NAMALWA (cell line): ENCODE data around the gene NUMB.
A peak's percentile ranks its signal among the peaks of the same experiment; 100 is the strongest.
"Not testable (repeated sequence)": the region's sequence is repeated elsewhere in the genome, so short reads cannot be mapped to it uniquely, and the experiment has no call there.

Source experiments
- DNase-seq: peaks from one replicate; pipeline ENCODE4 v3.0.0-alpha.2; 2015; ENCODE audit warnings: low spot score

Gene NUMB

DNA sequence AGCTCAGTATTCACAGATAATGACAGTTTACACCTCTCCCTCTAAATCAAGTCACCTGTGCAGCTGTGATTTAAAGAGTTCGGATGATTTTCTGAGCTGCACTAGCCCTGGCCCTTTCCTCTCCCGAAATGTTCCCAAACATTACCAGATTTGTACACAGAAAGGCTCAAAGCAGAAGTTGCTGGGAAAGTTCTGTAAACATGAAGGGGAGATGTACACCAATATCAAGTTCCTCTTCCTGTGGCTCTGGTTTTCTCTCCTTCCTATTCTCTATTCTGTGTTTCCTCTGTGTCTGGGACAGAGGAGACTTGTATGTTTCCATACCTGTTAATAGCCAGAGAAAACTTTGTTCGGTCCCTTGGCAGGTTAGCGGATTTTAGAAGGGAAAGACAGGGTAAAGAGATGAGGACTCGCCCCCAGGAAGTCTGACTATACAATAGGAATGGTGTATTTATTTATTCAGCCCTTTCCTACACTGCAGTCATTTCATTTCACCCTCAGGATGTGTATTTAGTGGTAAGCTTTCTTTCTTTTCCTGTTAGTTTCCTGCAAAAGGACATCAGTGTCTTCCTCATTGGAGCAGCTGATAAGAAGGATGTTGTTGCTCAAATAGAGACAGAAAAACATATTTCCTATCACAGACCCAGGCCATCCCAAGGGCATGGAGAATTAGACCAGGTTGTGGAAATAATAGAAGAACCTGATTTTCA is 7.6 kb upstream of the NUMB start:
- DNase-seq, result peak; percentile 17

DNA sequence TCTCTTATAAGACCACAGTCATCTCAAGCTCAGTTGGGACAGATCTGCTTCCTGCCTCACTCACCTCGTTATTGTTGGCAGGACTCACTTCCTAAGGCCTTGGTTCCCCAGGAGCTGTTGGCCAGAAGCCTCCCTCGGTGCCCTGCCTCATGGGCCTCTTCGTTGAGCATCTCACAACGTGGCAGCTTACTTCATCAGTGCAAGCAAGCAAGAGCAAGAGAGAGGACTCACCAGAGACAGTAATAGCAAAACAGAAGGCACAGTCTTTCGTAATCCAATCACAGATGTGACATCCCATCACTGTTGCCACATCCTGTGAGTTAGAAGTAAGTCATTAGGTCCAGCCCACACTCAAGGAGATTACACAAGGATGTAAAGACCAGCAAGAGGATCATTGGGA is 5.1 kb upstream of the NUMB start:
- no peak for DNase-seq

DNA sequence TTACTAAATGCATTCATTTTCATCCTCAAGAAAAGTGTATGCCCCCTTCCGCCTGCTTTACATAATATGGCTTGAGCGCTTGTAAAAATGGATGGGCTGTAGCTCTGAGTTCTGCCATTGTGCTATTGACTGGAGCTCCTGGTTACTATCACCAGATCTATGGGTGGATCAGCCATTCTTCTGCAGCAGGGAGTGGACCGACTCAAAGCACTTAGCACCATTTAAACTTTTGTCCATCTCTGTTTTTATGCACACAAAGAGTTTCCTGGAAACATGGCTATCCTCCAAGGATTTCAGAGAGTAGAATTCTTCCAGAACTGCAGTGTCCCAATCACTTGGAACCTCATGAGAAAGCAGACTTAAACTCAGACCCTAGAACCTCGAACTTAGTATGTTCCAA is 4.5 kb upstream of the NUMB start:
- no peak for DNase-seq

DNA sequence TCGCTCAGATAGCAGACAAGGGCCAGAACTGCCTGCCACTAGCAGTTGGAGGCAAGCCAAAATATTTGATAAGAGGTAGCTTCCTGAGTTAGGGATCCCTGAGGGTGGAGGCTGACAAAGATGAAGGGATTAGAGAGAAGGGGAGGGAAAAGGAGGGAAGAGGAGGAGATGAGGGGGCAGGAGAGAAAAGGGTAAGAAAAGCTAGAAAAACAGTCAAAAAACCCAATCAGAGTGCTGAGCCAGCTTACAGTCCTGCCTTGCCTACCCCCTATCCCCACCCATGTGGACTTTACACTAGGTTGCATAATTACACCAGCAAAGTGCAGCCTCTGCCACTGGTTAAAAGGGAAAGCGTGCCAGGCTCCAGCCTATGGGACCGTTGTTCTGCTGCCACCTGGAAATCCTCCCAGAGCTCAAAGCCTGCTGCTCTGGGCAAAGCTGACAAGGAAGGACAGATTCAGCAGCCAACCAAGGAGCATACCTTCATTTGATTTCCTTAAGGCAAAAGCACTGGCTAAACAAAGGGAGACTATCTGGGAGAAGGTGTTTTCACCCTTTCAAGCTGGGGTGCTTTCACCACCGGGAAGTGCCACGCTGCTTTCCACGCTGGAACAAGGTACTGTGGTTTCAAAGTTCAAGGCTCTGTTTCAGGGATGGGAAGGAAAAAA is 3.8 kb upstream of the NUMB start:
- no peak for DNase-seq

DNA sequence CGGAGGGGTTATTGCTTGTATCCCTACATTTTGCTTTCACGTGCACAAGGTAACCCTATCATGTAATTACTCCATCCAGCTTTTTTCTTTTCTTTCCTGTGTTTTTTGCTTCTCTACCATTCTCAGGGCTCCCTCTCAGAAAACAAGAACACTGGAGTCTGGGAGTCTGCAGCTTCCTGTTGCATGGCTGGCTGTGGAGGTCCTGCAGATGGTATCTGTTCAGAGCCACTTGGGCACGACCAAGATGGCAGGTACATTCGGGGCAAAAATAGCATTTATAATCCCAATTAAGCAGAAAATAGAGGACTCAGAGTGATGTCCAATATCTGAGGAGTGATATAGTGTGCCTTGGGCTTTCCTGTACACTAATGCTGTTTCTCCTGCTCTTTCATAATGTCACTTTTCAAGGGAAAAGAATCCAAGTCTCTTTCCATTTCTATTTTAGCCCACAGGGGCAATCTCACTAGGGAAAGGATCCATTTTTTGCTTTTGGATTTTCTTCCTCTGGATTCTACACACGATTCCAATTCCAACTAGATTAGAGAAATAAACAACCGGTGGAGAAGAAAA is 3.2 kb upstream of the NUMB start:
- no peak for DNase-seq

DNA sequence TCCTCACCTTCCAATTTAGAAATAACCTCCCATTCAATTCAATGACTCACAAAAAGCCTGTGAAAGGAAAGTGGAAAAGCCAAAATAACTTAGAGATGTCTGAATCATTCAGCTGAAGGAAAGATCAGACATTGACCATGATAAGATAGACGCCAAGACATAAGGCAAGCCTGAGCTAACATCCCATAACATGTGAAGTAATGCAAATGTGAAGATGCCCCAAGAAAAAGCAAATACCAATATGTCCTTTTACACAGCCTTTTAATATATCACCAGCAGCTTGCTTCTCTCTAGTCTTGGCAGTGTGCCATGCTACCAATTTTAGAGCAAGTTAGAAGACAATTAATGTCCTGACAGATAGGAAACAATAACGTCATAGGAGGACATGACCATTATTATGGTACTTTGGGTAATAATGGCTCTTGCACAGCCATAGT is 2.4 kb upstream of the NUMB start:
- DNase-seq, result peak; percentile 23

DNA sequence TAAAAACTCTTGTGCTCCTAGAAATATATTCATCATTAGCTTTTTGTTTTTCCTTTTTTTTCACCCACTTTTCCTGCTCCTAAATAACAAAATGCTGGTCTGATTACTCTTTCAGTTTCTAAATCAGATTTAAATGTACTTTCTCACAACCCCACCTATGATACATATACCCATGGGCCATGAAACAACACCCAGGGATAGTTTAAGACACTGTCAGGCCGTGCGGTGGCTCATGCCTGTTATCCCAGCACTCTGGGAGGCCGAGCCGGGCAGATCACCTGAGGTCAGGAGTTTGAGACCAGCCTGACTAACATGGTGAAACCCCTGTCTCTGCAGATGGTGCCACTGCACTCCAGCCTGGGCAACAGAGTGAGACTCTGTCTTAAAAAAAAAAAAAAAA is 1.6 kb upstream of the NUMB start:
- no peak for DNase-seq

DNA sequence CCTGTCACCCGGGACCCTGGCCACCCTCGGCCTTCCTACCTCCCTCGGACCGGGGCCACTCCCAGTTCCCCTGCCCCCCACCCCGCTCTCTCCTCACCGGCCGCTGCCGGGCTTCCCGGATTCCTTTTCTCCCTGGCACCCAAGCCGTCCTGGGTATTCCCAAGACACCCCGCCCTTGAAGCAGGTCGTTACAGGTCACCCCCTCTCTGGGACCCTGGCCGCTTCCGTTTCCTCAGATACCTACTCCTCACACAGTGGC is 493 bp downstream of the NUMB start:
- DNase-seq, result no peak

DNA sequence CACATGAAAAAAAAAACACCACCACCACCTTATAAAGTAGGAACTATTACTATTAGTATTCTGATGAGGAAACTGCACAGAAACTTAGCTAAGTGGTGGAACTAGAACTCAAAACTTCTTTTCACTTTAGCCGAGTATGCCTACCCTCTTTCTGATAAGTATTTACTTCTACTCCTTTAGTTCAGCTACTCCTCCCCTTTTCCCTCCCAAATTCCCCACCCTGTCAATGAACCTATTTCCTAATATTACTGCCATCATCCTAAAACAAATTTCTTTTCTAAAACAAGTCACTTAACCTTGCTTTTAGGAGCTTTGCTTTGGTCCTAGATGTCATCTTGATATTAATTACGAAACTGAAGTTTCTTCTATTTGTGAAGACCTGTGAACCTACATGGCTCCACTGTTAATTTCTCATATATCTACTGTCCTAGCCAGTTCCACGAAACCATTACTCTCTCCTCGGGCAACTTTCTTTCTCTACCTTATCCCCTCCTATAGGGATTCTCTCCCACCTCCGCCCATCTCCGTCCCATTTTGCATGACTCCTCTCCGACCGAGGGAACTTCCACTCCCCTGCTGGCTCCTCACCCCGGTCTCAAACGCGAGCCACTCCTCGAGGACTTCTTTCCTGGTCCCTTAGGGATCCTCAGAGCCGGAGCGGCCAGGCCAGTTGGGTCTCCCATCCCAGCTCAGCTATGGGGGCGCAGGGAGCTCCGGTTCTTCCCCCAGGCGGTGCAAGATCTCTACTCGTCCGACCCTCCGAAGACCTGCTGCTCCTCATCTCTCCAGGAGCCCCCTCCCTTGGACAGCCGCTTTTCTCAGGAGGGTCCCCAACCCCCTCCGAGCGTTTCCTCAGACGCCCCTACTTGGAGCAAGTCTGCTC is 1.1 kb downstream of the NUMB start:
- DNase-seq, result peak; percentile 30

DNA sequence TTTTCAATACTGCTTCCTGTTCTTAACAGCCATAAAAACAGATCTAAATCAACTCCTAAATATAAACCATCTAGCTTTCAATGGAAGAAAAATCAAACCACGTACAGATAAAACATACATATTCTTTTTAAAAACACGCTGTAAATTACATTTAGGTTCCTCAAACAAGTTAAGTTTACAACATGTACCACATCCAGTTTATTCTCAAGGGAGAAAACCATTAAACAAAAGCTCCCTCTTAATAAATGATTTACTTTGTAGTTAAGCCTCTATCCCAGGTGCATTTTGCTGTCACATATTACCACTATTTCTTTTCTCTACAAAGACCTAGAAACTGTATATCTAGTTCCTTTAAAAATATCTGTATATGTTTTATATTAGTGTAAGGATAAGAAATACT is 3.1 kb downstream of the NUMB start:
- DNase-seq, result peak; percentile 16

DNA sequence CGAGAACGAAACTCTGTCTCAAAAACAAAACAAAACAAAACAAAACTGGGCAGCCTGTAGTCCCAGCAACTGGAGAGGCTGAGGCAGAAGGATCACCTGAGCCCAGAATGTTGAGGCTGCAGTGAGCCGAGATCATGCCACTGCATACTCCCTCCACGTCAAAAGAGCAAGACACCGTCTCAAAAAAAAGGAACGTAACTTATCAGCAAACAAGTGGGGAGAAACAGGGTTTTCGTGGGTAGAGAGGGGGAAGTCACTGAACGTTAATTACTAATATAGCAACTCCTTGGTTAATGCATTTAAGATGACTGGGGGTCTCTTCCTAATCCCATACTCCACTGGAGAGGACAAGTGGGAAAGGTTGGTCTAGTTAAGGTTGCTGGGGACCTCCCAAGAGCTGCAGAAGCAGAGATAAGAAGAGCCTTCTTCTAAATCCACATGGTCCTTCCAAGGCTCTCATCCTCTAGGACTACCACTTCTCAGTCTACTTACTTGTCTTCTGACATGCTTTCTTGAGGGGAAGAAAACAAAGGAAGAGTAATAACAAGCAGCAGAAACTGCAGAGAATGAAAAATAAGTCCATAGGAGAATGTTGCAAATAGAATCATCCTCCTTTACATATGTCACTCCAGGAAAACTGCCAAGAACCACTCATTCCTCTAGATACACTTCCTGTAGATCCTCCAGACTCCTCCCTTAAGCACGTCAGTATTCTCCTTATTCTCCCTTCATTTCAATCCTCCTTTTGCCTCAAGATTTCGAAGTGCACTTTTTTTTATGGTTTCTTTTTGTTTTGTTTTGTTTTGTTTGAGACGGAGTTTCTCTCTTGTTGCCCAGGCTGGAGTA is 5.8 kb downstream of the NUMB start:
- no peak for DNase-seq

DNA sequence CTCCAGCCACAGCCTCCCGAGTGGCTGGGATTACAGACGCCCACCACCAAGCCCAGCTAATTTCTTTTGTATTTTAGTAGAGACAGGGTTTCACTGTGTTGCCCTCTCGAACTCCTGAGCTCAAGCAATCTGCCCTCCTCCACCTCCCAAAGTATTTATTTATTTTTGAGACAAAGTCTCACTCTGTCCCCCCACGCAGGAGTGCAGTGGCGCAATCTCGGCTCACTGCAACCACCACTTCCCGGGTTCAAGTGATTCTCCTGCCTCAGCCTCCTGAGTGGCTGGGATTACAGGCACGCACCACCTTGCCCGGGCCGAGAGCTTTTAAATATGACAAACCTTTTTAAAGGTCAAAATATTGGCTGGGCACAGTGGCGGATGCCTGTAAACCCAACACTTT is 14.6 kb downstream of the NUMB start:
- DNase-seq, result no peak

DNA sequence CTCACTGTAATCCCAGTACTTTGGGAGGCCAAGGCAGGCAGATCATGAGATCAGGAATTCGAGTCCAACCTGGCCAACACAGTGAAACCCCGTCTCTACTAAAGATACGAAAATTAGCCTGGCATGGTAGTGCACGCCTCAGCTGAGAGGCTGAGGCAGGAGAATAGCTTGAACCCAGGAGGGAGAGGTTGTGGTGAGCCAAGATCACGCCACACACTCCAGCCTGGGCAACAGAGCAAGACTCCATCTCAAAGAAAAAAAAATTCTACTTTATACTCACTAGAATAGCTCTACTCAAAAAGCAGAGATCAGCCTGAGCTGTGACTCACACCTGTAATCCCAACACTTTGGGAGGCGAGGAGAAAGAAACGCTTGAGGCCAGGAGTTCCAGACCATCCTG is 17.1 kb downstream of the NUMB start:
- DNase-seq, result no peak

DNA sequence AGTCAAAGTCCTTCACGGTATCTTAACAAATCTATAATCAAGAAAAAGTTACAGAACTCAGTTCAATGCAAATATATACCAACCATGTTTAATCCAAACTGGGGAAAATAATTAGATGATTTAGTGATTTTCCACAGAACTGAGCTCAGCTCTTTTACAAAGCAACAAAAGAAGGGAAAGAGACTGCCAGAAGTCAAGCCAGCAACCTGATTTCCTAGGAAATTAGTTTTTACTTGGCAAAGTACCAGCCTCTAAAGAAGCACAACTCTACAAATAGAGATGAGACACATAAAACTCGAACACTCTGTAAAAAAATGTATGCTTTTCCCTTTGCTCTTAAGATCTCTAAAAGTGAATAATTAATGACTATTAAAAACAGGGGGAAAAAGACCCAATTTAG is 19.4 kb downstream of the NUMB start:
- no peak for DNase-seq

DNA sequence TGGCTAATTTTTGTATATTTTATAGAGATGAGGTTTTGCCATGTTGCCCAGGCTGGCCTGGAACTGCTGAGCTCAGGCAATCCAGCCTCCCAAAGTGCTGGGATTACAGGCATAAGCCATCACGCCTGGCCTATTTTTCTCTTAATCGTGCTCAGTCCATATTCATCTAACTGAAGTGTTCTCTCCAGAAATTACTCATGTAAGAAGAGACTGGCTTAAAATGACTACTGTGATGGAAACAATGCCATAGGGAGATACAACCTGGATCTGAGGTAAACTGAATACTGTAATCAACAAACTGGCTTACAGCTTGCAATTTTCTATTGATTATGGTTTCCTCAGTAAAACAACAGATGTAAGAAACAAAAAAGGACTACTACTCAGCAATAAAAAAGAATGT is 21.1 kb downstream of the NUMB start:
- no peak for DNase-seq

DNA sequence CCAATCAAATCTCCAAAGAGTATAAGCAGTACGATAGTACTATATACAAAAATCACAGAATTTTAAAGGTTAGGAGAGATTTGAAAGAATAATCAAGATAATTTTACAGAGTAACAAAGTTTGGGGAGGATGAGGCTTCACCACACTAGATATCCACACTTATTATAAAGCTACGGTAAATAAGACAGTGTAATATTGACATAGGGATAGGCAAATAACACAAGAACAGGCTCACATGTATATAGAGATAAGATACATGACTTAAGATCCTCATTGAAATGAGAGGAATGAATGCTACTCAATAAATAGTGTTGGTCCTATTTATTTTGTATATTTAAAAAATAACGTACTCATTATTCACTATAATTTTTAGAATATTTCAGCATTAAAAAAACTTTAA is 26.2 kb downstream of the NUMB start:
- DNase-seq, result no peak

DNA sequence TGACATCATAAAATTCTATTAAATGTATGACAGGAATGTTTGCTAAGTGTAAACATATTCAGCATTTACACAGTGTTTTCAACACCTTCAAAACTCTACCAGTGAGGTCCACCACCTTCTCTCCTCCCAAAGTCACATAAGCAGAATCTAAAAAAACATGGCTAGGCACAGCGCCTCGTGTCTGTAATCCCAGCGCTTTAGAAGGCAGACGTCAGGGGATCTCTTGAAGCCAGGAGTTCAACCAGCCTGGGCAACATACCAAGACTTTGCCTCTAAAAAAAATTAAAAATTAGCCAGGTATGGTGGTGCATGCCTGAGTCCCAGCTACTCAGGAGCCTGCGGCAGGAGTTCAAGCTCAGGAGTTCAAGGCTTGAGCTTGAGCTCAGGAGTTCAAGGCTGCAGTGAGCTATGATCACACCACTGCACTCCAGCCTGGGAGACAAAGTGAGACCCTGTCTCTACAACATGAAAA is 30.0 kb downstream of the NUMB start:
- no peak for DNase-seq

DNA sequence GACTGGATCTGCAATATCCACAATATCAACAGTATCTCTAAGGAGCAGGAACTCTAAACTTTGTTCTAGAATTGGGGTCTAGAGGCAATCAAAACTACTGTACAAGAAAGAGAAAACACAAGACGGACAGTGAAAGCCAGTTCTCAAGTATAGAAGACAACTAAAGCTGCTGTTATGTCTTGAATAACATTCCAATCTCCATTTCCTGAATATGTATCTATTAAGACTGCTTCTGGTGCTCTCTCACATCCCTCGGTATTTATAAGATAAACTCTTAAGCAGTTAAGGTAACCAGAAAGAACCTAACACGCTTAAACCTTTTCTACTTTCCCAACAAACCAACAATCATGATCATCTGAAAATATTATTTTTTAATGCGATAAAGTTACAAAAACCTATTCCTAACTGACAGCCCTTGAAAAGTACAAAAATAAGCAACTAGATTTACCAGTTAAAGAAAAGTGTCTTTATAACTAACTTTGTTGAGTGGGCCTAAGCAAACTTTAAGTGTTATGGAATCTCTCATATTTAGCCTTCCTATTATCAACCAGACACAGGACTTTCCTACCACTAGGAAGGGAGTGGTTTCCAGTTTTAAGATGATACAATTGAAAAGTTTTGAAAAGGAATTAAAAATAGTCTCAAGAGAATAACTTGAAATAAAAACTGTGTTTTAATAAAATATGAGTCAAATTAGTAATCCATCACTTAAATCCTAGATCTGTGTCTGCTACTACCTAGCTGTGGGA is 30.7 kb downstream of the NUMB start:
- no peak for DNase-seq

DNA sequence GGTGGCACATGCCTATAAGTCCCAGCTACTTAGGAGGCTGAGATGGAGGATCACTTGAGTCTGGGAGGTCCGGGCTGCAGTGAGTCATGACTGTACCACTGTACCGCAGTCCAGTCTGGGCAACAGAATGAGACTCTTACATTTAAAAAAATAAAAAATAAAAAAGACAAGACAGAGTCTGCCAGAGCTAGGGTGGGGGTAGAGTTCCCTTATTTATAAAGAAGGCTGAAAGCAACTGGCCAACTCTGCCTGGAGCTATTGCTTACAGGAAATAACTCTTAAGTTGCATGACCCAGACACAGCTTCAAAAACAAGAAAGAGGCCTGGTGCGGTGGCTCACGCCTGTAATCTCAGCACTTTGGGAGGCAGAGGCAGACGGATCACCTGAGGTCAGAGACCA is 31.5 kb downstream of the NUMB start:
- DNase-seq, result no peak

DNA sequence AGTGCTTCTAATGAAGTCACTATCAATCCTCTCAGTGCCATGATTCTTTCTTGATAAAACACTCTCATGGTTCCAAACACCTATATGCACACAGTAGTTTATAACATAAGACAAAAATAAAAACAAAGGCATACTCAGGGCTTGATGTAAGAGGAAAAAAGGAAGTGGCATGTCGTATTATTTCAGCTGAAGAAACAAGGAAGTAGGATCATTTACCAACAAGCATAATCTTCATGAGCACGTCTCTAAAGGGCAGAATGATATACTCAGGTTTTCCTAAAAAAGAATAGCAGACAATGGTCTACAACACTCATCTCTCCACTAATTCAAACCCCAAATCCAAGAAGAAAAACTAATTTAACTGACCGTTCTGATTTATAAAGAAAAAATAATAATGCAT is 33.9 kb downstream of the NUMB start:
- DNase-seq, result peak; percentile 43

DNA sequence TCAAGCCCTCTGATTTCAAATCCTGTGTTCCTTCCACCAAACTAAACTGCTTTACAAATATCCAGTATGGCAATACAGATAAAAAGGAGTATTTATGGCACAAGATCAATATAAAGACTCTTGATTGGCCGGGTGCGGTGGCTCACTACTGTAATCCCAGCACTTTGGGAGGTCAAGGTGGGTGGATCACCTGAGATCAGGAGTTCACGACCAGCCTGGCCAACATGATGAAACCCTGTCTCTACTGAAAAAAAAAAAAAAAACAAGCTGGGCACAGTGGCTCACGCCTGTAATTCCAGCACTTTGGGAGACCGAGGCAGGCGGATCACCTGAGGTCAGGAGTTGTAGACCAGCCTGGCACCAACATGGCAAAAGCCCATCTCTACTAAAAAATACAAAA is 35.3 kb downstream of the NUMB start:
- DNase-seq, result not testable (repeated sequence)
